B cell (primary cell): ENCODE measurements around the gene FNDC5.

Experiments used
- EZH2 ChIP-seq: IDR thresholded peaks from 2 replicates; pipeline ENCODE4 v1.6.1; 2012; ENCODE audit warnings: borderline replicate concordance, low read depth, mild to moderate bottlenecking, moderate library complexity, low read length; ENCODE audit not compliant: insufficient read depth, poor library complexity, severe bottlenecking
- TF ChIP-seq, protein P1 (sequence below): fragments of 200-600 bp; IDR thresholded peaks from one replicate; pipeline ENCODE4 v1.8.0; 2022; ENCODE audit warnings: antibody characterized with exemption, mild to moderate bottlenecking

DNA sequence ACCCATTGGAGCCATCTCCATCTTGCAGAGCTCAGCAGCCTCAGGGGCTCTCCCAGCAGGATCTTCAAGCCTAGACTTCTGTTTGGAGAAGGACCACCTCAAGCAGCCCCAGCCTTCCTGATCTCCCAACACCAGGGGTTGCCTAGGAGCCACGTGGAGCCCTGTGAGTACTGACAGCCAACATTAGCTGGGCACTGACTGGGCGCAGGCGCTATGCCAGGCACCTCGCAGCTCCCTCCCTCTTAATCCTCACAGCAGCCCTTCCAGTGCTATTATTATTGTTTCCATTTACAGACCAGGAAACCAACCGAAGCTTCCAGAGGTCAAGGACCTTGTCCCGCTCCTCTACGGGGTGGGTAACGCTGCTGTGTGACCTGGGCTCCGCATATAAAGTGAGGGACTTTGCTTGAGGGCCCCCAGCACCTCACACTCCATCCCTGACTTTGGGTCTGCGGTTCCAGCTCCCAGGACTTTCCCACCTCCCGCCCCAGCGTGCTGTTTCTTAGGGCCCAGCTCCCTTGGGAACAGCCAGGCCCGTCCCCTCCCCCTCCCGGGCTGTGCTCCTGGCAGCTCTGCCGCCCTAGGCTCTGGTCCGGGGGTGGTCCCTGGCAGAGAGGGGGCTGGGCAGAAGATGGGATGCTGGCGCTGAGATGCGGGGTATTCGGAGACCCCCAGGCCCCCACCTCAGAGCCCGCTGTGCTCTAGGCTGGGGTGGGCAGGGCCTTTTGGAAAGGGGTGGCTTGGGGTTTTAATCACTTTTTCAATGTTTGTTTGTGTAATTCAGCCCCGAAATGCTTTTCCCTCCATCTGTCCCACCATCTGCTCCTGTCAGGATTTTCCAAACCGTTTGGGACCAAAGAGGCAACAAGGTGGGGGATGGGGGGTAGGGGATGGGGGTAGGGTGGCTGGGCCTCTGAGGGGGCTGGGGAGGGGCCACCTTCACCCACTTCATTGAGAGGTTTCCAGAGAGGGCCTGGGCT lies 11.4 kb upstream of the FNDC5 start:
- TF ChIP-seq, protein P1, sequence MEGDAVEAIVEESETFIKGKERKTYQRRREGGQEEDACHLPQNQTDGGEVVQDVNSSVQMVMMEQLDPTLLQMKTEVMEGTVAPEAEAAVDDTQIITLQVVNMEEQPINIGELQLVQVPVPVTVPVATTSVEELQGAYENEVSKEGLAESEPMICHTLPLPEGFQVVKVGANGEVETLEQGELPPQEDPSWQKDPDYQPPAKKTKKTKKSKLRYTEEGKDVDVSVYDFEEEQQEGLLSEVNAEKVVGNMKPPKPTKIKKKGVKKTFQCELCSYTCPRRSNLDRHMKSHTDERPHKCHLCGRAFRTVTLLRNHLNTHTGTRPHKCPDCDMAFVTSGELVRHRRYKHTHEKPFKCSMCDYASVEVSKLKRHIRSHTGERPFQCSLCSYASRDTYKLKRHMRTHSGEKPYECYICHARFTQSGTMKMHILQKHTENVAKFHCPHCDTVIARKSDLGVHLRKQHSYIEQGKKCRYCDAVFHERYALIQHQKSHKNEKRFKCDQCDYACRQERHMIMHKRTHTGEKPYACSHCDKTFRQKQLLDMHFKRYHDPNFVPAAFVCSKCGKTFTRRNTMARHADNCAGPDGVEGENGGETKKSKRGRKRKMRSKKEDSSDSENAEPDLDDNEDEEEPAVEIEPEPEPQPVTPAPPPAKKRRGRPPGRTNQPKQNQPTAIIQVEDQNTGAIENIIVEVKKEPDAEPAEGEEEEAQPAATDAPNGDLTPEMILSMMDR = no peak
- no peak for TF ChIP-seq EZH2
